ENCODE results near the gene SELENOF.
A peak's percentile ranks its signal among the peaks of the same experiment; 100 is the strongest.

The SELENOF gene

GRCh38 chr1:86933562-86934377 lies 19.8 kb upstream of the SELENOF start:
- Mint-ChIP-seq H3K27ac (no peak overlapping the region), H3K9me3 (no peaks in the 10 kb centered on the region), H3K4me3 (no peak overlapping the region), H3K27me3 (no peaks in the 10 kb centered on the region), H3K4me1 (ENCODE audit: low read depth) (peaks cover 35% of the 10 kb centered on the region), H3K36me3 (ENCODE audit: low read depth) (no peaks in the 10 kb centered on the region)
- DNase-seq, result no peak

GRCh38 chr1:86933051-86933450 lies 19.1 kb upstream of the SELENOF start:
- peaks cover 33% of the 10 kb centered on the region for H3K4me1 Mint-ChIP-seq (ENCODE audit: low read depth)
- no peaks in the 10 kb centered on the region for H3K36me3 Mint-ChIP-seq (ENCODE audit: low read depth)
- H3K4me3 Mint-ChIP-seq, result no peak overlapping the region
- H3K27ac Mint-ChIP-seq, result no peak overlapping the region
- H3K27me3 Mint-ChIP-seq, result no peaks in the 10 kb centered on the region
- no peaks in the 10 kb centered on the region for H3K9me3 Mint-ChIP-seq
- DNase-seq, result no peak

DNA sequence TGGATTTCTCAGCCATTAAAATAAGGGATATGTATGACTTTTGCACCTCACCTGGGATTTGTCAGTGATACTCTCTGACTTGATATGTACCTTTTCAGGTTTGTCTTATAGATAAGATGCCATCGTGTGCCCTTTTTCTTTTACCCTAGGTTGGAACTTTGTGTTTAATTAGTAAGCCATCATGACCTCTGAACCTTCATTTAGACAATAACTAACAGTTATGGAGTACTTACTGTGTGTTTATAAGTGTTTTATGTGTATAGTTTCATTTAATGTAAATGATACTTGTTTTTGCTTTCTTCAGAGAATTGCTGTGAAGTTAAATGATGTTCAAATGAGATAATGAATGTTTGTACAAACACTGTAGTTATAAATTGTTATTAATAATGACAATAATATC lies 14.9 kb upstream of the SELENOF start:
- peaks cover 16% of the 10 kb centered on the region for H3K36me3 Mint-ChIP-seq (ENCODE audit: low read depth)
- no peak overlapping the region for H3K4me3 Mint-ChIP-seq

DNA sequence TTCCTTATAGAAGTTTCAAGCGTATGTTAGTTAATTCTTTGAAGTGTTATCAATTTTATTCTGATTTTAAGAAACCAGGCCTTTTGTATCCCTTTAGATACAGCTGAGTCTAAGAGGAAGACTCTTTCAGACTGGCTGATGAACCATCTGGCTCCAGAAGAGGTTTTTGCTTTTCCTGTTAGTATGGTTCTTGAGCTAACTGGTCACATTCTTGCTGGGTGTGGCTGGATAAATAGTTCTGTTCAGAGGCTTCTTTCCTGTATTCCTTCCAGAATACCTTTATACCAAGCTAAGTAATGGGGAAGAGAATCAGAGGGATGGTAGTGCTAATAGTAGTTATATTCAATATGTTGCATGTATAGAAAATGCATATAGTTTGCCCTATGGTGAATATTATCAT lies 13.0 kb upstream of the SELENOF start:
- Mint-ChIP-seq H3K9me3 (peaks cover 23% of the 10 kb centered on the region), H3K4me1 (ENCODE audit: low read depth) (peaks cover 25% of the 10 kb centered on the region), H3K27me3 (no peaks in the 10 kb centered on the region), H3K4me3 (no peak overlapping the region), H3K36me3 (ENCODE audit: low read depth) (peaks cover 28% of the 10 kb centered on the region), H3K27ac (no peak overlapping the region)
- DNase-seq, result no peak

More for the DNA sequence above, 14.9 kb upstream of the SELENOF start:
- H3K27ac Mint-ChIP-seq, result no peak overlapping the region
- DNase-seq, result no peak
- no peaks in the 10 kb centered on the region for H3K27me3 Mint-ChIP-seq
- H3K9me3 Mint-ChIP-seq, result peaks cover 10% of the 10 kb centered on the region
- peaks cover 39% of the 10 kb centered on the region for H3K4me1 Mint-ChIP-seq (ENCODE audit: low read depth)

DNA sequence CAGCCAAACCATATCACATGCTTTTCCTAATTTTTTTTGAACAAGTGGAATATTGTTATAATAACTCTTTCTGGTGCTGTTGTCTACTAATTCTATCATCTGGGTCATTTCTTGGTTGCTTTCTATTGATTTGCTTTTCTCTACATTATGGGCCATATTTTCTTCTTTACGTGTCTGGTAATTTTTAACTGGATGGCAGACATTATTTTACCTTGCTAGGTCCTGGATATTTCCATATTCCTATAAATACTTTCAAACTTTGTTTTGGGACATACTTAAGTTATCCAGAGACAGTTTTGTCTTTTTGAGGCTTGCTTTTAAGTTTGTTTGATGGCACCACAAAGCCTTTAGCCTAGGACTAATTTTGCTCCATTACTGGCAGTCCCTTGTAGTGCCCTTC lies 11.8 kb upstream of the SELENOF start:
- peaks cover 25% of the 10 kb centered on the region for H3K9me3 Mint-ChIP-seq
- peaks cover 25% of the 10 kb centered on the region for H3K4me1 Mint-ChIP-seq (ENCODE audit: low read depth)
- no peaks in the 10 kb centered on the region for H3K27me3 Mint-ChIP-seq
- H3K36me3 Mint-ChIP-seq (ENCODE audit: low read depth), result peaks cover 38% of the 10 kb centered on the region
- DNase-seq, result no peak
- no peak overlapping the region for H3K4me3 Mint-ChIP-seq
- H3K27ac Mint-ChIP-seq, result no peak overlapping the region

DNA sequence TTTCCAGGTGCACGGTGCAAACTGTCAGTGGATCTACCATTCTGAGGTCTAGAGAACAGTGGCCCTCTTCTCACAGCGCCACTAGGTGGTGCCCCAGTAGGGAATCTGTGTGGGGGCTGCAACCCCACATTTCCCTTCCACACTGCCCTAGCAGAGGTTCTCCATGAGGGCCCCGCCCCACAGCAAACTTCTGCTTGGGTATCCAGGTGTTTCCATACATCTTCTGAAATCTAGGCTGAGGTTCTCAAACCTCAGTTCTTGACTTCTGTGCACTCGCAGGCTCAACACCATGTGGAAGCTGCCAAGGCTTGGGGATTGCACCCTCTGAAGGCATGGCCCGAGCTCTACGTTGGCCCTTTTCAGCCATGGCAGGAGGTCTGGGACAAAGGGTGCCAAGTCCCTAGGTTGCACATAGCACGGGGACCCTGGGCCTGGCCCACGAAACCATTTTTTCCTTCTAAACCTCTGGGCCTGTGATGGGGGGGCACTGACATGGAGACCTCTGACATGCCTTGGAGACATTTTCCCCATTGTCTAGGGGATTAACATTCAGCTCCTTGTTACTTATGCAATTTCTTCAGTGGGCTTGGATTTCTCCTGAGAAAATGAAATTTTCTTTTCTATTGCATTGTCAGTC lies 10.5 kb upstream of the SELENOF start:
- H3K9me3 Mint-ChIP-seq, result peaks cover 27% of the 10 kb centered on the region
- peaks cover 24% of the 10 kb centered on the region for H3K4me1 Mint-ChIP-seq (ENCODE audit: low read depth)
- peaks cover 38% of the 10 kb centered on the region for H3K36me3 Mint-ChIP-seq (ENCODE audit: low read depth)
- no peak for DNase-seq
- H3K4me3 Mint-ChIP-seq, result no peak overlapping the region
- no peaks in the 10 kb centered on the region for H3K27me3 Mint-ChIP-seq
- no peak overlapping the region for H3K27ac Mint-ChIP-seq

DNA sequence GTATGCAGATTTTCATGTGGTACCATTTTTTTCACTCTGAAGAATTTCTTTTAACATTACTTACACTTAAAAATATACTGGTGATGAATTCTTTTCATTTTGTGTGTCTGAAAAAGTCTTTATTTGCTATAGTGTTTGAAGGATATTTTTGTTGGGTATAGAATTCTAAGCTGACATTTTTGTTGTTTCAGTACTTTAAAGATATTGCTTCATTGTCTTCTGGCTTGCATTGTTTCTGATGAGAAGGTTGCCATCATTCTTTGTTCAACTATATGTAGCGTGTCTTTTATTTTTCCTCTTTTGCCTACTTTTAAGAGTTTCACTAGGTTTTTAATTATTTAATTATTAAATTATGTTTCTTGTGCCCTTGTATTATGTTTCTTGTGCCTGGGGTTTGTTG lies 8.5 kb upstream of the SELENOF start:
- DNase-seq, result no peak
- Mint-ChIP-seq H3K4me1 (ENCODE audit: low read depth) (peaks cover 19% of the 10 kb centered on the region), H3K4me3 (no peak overlapping the region), H3K27me3 (no peaks in the 10 kb centered on the region), H3K36me3 (ENCODE audit: low read depth) (peaks cover 38% of the 10 kb centered on the region), H3K9me3 (peaks cover 27% of the 10 kb centered on the region), H3K27ac (no peak overlapping the region)

- Mint-ChIP-seq H3K27ac (no peak overlapping the region), H3K4me1 (ENCODE audit: low read depth) (peaks cover 22% of the 10 kb centered on the region), H3K4me3 (no peak overlapping the region)
These were observed 2.8 kb upstream of the SELENOF start for GRCh38 chr1:86916752-86917151.

DNA sequence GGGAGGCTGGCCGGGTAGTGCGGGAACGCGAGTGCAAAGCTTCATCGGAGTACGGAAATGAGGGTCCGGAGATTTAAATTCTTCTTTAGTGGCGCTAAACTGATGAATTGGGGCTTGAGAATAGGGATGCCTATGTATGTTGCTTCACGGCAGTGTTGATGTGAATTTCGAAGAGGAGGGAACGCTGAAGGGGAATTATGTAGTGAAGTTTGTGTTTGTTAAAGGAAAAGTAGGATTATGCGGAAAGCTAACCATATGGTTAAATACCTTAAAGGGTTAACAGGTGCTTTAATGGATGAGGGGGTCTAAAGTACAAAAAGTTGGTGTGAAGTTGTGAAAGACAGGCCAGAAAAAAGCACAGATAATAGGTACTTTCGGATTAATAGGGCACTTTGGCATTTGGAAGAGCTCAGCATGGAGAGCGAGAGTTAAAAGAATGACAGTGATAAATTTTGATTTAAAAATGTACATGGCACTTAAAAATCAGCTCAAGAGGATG lies 1.9 kb upstream of the SELENOF start:
- peaks cover 31% of the 10 kb centered on the region for H3K4me1 Mint-ChIP-seq (ENCODE audit: low read depth)
- peaks cover 16% of the 10 kb centered on the region for H3K36me3 Mint-ChIP-seq (ENCODE audit: low read depth)
- peaks cover 2% of the 10 kb centered on the region for H3K9me3 Mint-ChIP-seq
- no peak overlapping the region for H3K4me3 Mint-ChIP-seq
- no peak for DNase-seq
- H3K27ac Mint-ChIP-seq, result no peak overlapping the region
- no peaks in the 10 kb centered on the region for H3K27me3 Mint-ChIP-seq

More at GRCh38 chr1:86916752-86917151, 2.8 kb upstream of the SELENOF start:
- Mint-ChIP-seq H3K36me3 (ENCODE audit: low read depth) (peaks cover 17% of the 10 kb centered on the region), H3K9me3 (peaks cover 2% of the 10 kb centered on the region), H3K27me3 (no peaks in the 10 kb centered on the region)
- DNase-seq, result no peak

DNA sequence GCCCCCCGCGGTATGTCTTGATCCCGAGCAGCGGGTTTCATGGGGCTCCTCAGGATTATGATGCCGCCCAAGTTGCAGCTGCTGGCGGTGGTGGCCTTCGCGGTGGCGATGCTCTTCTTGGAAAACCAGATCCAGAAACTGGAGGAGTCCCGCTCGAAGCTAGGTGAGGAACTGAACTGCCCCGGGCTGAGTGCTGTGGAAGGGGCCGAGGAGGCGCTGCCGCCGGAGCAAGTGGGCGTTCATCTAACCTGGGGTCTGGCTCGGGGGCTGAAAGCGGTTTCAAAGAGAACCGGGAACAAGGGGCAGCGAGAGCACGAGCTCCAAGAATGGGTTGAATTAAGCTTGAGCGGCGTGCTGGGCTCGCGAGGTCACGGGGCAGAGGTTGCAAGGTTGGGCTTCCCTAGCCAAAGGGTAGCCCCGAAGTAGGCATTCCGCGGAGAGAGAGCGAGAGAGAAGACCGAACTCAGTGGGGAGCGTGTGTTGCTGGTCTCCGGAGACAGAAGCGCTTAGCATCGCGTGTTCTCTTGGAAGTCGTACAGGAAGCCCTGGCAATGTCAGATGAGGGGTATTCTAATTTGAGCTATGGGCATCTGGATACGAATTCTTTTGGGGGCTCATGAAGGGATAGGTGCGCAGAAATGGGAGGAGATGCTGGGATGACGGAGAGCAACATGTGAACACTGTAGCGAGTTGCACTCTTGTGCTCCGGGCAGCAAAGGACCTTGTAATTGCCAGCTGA lies 1.2 kb upstream of the SELENOF start:
- DNase-seq, result peak; percentile 72
- Mint-ChIP-seq H3K36me3 (ENCODE audit: low read depth) (peaks cover 21% of the 10 kb centered on the region), H3K27ac (no peak overlapping the region), H3K4me1 (ENCODE audit: low read depth) (peaks cover 37% of the 10 kb centered on the region), H3K4me3 (no peak overlapping the region), H3K27me3 (no peaks in the 10 kb centered on the region), H3K9me3 (no peaks in the 10 kb centered on the region)

- H3K27ac Mint-ChIP-seq, result no peak within 1 kb of the TSS
- no peaks in the 10 kb centered on the region for H3K9me3 Mint-ChIP-seq
- H3K27me3 Mint-ChIP-seq, result no peaks in the 10 kb centered on the region
- DNase-seq, result no peak
- H3K36me3 Mint-ChIP-seq (ENCODE audit: low read depth), result peaks cover 27% of the 10 kb centered on the region
- no peak within 1 kb of the TSS for H3K4me3 Mint-ChIP-seq
- peaks cover 41% of the 10 kb centered on the region for H3K4me1 Mint-ChIP-seq (ENCODE audit: low read depth)
These were observed 673 bp upstream of the SELENOF start, which contains the start of gene HS2ST1 for GRCh38 chr1:86914601-86914997. Gene HS2ST1, plus strand, starts transcription at chr1:86914635.

DNA sequence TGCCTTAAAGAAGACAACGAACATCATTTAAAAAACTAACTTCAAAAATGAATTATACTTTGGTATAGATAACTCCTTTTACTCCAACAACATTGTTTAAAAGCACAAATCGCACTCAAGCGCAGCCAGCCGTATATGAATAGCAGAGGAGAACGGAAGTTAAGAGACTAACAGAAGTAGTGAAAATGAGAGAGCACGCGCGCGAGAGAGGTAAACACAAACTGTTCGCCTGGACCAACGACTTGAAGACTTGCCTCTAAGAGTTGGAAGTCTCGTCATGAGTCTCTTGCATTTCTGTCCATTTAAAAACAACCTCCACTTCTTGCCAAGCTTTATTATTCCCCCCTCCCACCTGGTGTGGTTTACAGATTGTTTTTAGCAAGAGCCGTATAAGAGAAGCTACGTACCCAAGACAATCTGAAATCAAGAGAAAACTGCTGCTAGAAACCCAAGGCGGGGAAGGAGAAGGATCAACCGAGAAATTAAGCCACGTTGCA lies 479 bp downstream of the SELENOF start:
- Mint-ChIP-seq H3K27me3 (no peaks in the 10 kb centered on the region), H3K4me3 (no peak overlapping the region), H3K36me3 (ENCODE audit: low read depth) (peaks cover 36% of the 10 kb centered on the region), H3K9me3 (no peaks in the 10 kb centered on the region), H3K4me1 (ENCODE audit: low read depth) (peaks cover 52% of the 10 kb centered on the region), H3K27ac (no peak overlapping the region)
- DNase-seq, result peak; percentile 41

DNA sequence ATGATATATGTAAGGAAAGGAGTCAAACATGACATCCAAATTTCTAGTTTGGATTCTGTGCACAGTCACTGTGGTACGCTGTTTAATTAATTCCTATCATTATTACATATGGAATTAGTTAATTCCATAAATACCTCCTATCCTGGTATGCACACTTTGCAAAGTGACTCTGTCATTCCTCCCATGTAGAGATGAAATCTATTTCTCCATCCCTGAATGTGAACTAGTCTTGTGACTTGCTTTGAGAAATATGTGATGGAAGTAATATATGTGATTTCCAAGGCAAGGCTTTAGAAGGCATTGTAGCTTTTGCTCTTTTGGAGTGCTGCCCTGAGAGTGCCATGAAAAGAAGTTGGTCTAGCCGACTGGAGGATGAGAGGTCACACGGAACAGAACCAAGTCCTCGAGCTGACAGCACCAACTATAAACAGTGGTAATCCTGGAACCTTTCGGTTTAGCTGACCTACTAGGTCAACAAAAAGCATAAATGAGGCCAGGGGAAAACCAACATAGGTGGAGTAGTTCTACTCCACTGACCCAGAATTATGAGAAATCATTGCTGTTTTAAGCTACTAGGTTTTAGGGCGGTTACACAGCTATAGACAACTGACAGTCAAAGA lies 1.5 kb downstream of the SELENOF start:
- Mint-ChIP-seq H3K36me3 (ENCODE audit: low read depth) (peaks cover 36% of the 10 kb centered on the region), H3K4me1 (ENCODE audit: low read depth) (peaks cover 53% of the 10 kb centered on the region), H3K9me3 (no peaks in the 10 kb centered on the region), H3K4me3 (no peak overlapping the region), H3K27ac (peak overlapping the region; percentile 73), H3K27me3 (no peaks in the 10 kb centered on the region)
- no peak for DNase-seq

DNA sequence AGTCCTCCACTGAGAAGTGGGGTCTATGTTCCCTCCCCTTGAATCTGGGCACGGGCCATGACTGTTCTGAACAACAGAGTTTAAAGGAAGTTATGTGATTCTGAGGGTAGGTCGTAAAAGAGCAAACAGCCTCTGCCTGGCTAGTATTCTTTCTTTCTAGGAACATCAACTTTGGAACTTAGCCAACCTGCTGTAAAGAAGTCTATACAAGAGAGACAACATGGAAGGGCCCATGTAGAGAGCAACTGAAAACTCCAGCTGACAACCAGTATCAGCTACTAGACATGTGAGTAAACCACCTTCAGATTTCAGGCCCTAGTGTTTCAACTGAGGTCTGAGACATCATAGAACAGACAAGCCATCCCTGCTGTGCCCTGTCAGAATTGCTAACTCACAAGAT lies 7.5 kb downstream of the SELENOF start:
- H3K27ac Mint-ChIP-seq, result no peak overlapping the region
- H3K27me3 Mint-ChIP-seq, result no peaks in the 10 kb centered on the region
- no peak for DNase-seq
- peaks cover 47% of the 10 kb centered on the region for H3K36me3 Mint-ChIP-seq (ENCODE audit: low read depth)
- no peak overlapping the region for H3K4me3 Mint-ChIP-seq
- no peaks in the 10 kb centered on the region for H3K9me3 Mint-ChIP-seq
- H3K4me1 Mint-ChIP-seq (ENCODE audit: low read depth), result peaks cover 47% of the 10 kb centered on the region
